Liver (tissue), 9 donors: ENCODE results near the gene SCRN2. TPM values are rescaled to one million over a fixed set of nuclear protein-coding genes. Genes with fewer than 3 reads are reported as not detected.

Experiments
- DNase-seq: peaks from one replicate; pipeline ENCODE4 v3.0.0-alpha.2; 2017; ENCODE audit warnings: low spot score
- H3K27ac ChIP-seq, 2 donors: one replicate each; pipeline ENCODE4 v1.7.0; 2013; ENCODE audit warnings: inconsistent platforms in 2 of 2, low read length in 2 of 2, control low read depth in 1 of 2, low read depth in 1 of 2, mild to moderate bottlenecking in 1 of 2
- H3K27me3 ChIP-seq, 4 donors: one replicate each; pipeline versions ENCODE4 v1.6.1 to v1.7.0; 2013; ENCODE audit warnings: low read length in 3 of 4, inconsistent platforms in 1 of 4, mild to moderate bottlenecking in 1 of 4, moderate library complexity in 1 of 4; ENCODE audit not compliant: control insufficient read depth in 4 of 4, insufficient read depth in 4 of 4
- H3K36me3 ChIP-seq, 4 donors: one replicate each; pipeline versions ENCODE4 v1.6.1 to v1.7.0; 2013; ENCODE audit warnings: low read length in 3 of 4, mild to moderate bottlenecking in 3 of 4, low read depth in 1 of 4, moderate library complexity in 1 of 4; ENCODE audit not compliant: control insufficient read depth in 4 of 4, insufficient read depth in 3 of 4
- H3K4me1 ChIP-seq, 4 donors: one replicate each; pipeline versions ENCODE4 v1.6.1 to v1.7.0; 2013; ENCODE audit warnings: low read length in 3 of 4, mild to moderate bottlenecking in 3 of 4, moderate library complexity in 1 of 4; ENCODE audit not compliant: control insufficient read depth in 4 of 4, insufficient read depth in 4 of 4
- H3K4me3 ChIP-seq, 3 donors: one replicate each; pipeline versions ENCODE4 v1.6.1 to v1.7.0; 2013; ENCODE audit warnings: low read length in 3 of 3, control low read depth in 1 of 3, low read depth in 1 of 3, mild to moderate bottlenecking in 1 of 3
- H3K9ac ChIP-seq, 2 donors: one replicate each; pipeline ENCODE4 v1.7.0; 2013; ENCODE audit warnings: low read length in 2 of 2, mild to moderate bottlenecking in 2 of 2, moderate library complexity in 2 of 2, control low read depth in 1 of 2, low read depth in 1 of 2
- H3K9me3 ChIP-seq, 4 donors: one replicate each; pipeline versions ENCODE4 v1.6.1 to v1.7.0; 2013; ENCODE audit warnings: low read length in 3 of 4; ENCODE audit not compliant: control insufficient read depth in 4 of 4
- ATF3 ChIP-seq: IDR thresholded peaks from 2 replicates; pipeline ENCODE4 v1.6.1; 2016; ENCODE audit warnings: antibody characterized with exemption
- CTCF ChIP-seq: fragments of 150-350 bp; IDR thresholded peaks from 2 replicates; pipeline ENCODE4 v1.5.1; 2017; ENCODE audit warnings: improper control_type of control experiment, low read depth, low read length; ENCODE audit not compliant: missing input control
- EGR1 ChIP-seq, 2 donors: IDR thresholded peaks; 2 replicates each; pipeline ENCODE4 v1.6.1; 2016 to 2018; ENCODE audit warnings: antibody characterized with exemption in 2 of 2, low read depth in 2 of 2
- FOXA1 ChIP-seq: IDR thresholded peaks from 2 replicates; pipeline ENCODE4 v1.6.1; 2016; ENCODE audit warnings: antibody characterized with exemption
- FOXA2 ChIP-seq: IDR thresholded peaks from 2 replicates; pipeline ENCODE4 v1.6.1; 2016; ENCODE audit warnings: antibody characterized with exemption
- GABPA ChIP-seq, 2 donors: IDR thresholded peaks in 1 of 2; conservative IDR thresholded peaks in 1 of 2; 2 replicates each; pipeline ENCODE4 v1.6.1; 2016; ENCODE audit warnings: antibody characterized with exemption in 2 of 2, mild to moderate bottlenecking in 1 of 2, moderate library complexity in 1 of 2
- HNF4A ChIP-seq, 2 donors: conservative IDR thresholded peaks; 2 replicates each; pipeline ENCODE4 v1.6.1; 2016; ENCODE audit warnings: antibody characterized with exemption in 2 of 2, mild to moderate bottlenecking in 2 of 2
- HNF4G ChIP-seq: IDR thresholded peaks from 2 replicates; pipeline ENCODE4 v1.6.1; 2016; ENCODE audit warnings: antibody characterized with exemption
- JUND ChIP-seq, 2 donors: IDR thresholded peaks; 2 replicates each; pipeline ENCODE4 v1.6.1; 2016; ENCODE audit warnings: antibody characterized with exemption in 2 of 2
- MAX ChIP-seq: IDR thresholded peaks from 2 replicates; pipeline ENCODE4 v1.6.1; 2016; ENCODE audit warnings: antibody characterized with exemption
- NR2F2 ChIP-seq: IDR thresholded peaks from 2 replicates; pipeline ENCODE4 v1.6.1; 2016; ENCODE audit warnings: antibody characterized with exemption
- RAD21 ChIP-seq, 2 donors: IDR thresholded peaks; 2 replicates each; pipeline ENCODE4 v1.6.1; 2016; ENCODE audit warnings: antibody characterized with exemption in 2 of 2, mild to moderate bottlenecking in 2 of 2
- REST ChIP-seq: IDR thresholded peaks from 2 replicates; pipeline ENCODE4 v1.6.1; 2016; ENCODE audit warnings: antibody characterized with exemption, mild to moderate bottlenecking
- RXRA ChIP-seq, 2 donors: IDR thresholded peaks; 2 replicates each; pipeline ENCODE4 v1.6.1; 2017 to 2018; ENCODE audit warnings: antibody characterized with exemption in 2 of 2, mild to moderate bottlenecking in 1 of 2
- SP1 ChIP-seq: IDR thresholded peaks from 2 replicates; pipeline ENCODE4 v1.6.1; 2018; ENCODE audit warnings: antibody characterized with exemption, mild to moderate bottlenecking
- TAF1 ChIP-seq: conservative IDR thresholded peaks from 2 replicates; pipeline ENCODE4 v1.6.1; 2016; ENCODE audit warnings: antibody characterized with exemption, mild to moderate bottlenecking
- YY1 ChIP-seq: IDR thresholded peaks from 2 replicates; pipeline ENCODE4 v1.6.1; 2016; ENCODE audit warnings: antibody characterized with exemption, mild to moderate bottlenecking
- ZBTB33 ChIP-seq: IDR thresholded peaks from 2 replicates; pipeline ENCODE4 v1.6.1; 2016; ENCODE audit warnings: antibody characterized with exemption
- WGBS: extraction: QIAGEN DNeasy Blood & Tissue Kit; methylation state at CpG from one replicate; pipeline ENCODE4 v1.1.7; 2013; 5-methylcytosine and 5-hydroxymethylcytosine counted together
- polyA plus RNA-seq, 2 donors: library from polyadenylated mRNA; stranded (reverse) in 1 of 2; unstranded in 1 of 2; fragments of 200-250 nt in 1 of 2; fragments of >200 nt in 1 of 2; fragmentation: Nextera tagmentation in 1 of 2; extraction: Ambion mirVana in 1 of 2; gene quantifications; one replicate each; pipeline versions ENCODE4 v1.2.1 to v1.2.3, GENCODE V29; 2013 to 2015
- total RNA-seq, 2 donors: library from RNA; depleted of rRNA; stranded (reverse); fragments of >200 nt; gene quantifications; one replicate each; pipeline ENCODE4 v1.2.3, GENCODE V29; 2014
- donor health status: healthy.
- donor health status: healthy.
- donor health status: healthy.
- donor health status: healthy.
- donor health status: healthy.

The SCRN2 gene
- total and polyA plus RNA-seq, 4 donors: 17.8 to 27.4 (median 20.3) TPM

GRCh38 chr17:47864791-47865216, 23.7 kb upstream of the SCRN2 start:
- Histone ChIP-seq H3K36me3 (no peaks in the 10 kb centered on the region), H3K27ac (no peak overlapping the region), H3K9ac (no peak overlapping the region), H3K4me1 (no peaks in the 10 kb centered on the region), H3K9me3 (no peaks in the 10 kb centered on the region), H3K4me3 (no peak overlapping the region), H3K27me3 (peaks cover 0 to 4% (median 0%) of the 10 kb centered on the region in 4 donors)
- 66% methylated on average over 7 of the region's 7 CpGs for WGBS
- no peak for DNase-seq
- TF ChIP-seq RXRA (IDR thresholded peaks at IDR 0.05) (no peak), RAD21 (IDR thresholded peaks at IDR 0.05) (no peak), HNF4G (no peak), JUND (IDR thresholded peaks at IDR 0.05) (no peak), EGR1 (IDR thresholded peaks at IDR 0.05; ENCODE audit: low read depth in 2 of 2) (no peak), FOXA1 (no peak), ZBTB33 (no peak), MAX (no peak), YY1 (no peak), ATF3 (no peak), SP1 (no peak), CTCF (no peak), HNF4A (conservative IDR thresholded peaks at IDR 0.05) (no peak), GABPA (IDR thresholded peaks at IDR 0.05 in 1 of 2, conservative IDR thresholded peaks at IDR 0.05 in 1 of 2) (no peak), NR2F2 (no peak), TAF1 (no peak), FOXA2 (no peak), REST (no peak)
